HepG2 (cell line): ENCODE measurements around the gene SMPX. TPM values are rescaled to one million over a fixed set of nuclear protein-coding genes. Genes with fewer than 3 reads are reported as not detected.

Source experiments
- ATAC-seq: fragments of 200-7000 bp; cut with Tn5 transposase; 3 replicates; pipeline ENCODE4 v1.9.1; 2020; ENCODE audit warnings: mild to moderate bottlenecking, moderate library complexity
- BruUV-seq: library from RNA; stranded (reverse); fragments of 400-500 nt; replicated peaks from 2 replicates; lab custom pipeline; 2021; lab: Mats Ljungman, UMichigan
- CTCF ChIA-PET: fragments of 300-600 bp; formaldehyde crosslinking; extraction: SDS; loops from one replicate; lab custom pipeline; 2021; ENCODE audit warnings: low total read pairs, inconsistent platforms, low intra/inter-chr PET ratio; lab: Yijun Ruan, JAX
- POLR2A ChIA-PET: fragments of 350-600 bp; sonication (Branson Sonifier 250); formaldehyde crosslinking; loops from one replicate; lab custom pipeline; 2020; ENCODE audit warnings: antibody characterized with exemption, inconsistent platforms; lab: Yijun Ruan, JAX
- DNase-seq: peaks from one replicate; pipeline ENCODE4 v3.0.0-alpha.2; 2015; ENCODE audit warnings: low spot score
- FAIRE-seq: peaks from 3 replicates; lab custom pipeline; 2011; peaks lifted over from hg19 to GRCh38; lab: Jason Lieb, UNC
- H2AFZ ChIP-seq: one replicate; pipeline ENCODE4 v1.6.1; 2011; ENCODE audit warnings: low read length, inconsistent platforms
- H3K27ac ChIP-seq: fragments of 300-600 bp; 3 replicates; pipeline ENCODE4 v1.8.0; 2011; ENCODE audit warnings: mixed run types, mild to moderate bottlenecking, mixed read lengths, low read length, inconsistent platforms; ENCODE audit not compliant: insufficient read depth; ENCODE audit errors: extremely low read length
- H3K27me3 ChIP-seq, 2 experiments: fragments of 200-600 bp in 1 of 2; 2 replicates in 1 of 2; 3 replicates in 1 of 2; pipeline versions ENCODE4 v1.6.0 to v1.8.0; 2011; ENCODE audit warnings: low read length in 2 of 2, mild to moderate bottlenecking in 2 of 2, moderate library complexity in 2 of 2, inconsistent platforms in 1 of 2; ENCODE audit not compliant: insufficient read depth in 2 of 2, control insufficient read depth in 1 of 2
- H3K36me3 ChIP-seq, 2 experiments: fragments of 200-600 bp in 1 of 2; replicated peaks in 1 of 2; 2 replicates in 1 of 2; 3 replicates in 1 of 2; pipeline versions ENCODE4 v1.5.1 to v1.8.0; 2011; ENCODE audit warnings: low read length in 2 of 2, inconsistent platforms in 1 of 2; ENCODE audit not compliant: insufficient read depth in 2 of 2, control insufficient read depth in 1 of 2
- H3K4me1 ChIP-seq: 2 replicates; pipeline ENCODE4 v1.5.1; 2012; ENCODE audit warnings: low read length, inconsistent platforms; ENCODE audit not compliant: insufficient read depth
- H3K4me2 ChIP-seq: 2 replicates; pipeline ENCODE4 v1.6.0; 2011; ENCODE audit warnings: low read depth, low read length, inconsistent platforms
- H3K4me3 ChIP-seq, 3 experiments: fragments of 200-600 bp in 1 of 3; sonication (generic), shearing (Covaris generic) in 1 of 3; replicated peaks in 1 of 3; 2 replicates each; pipeline ENCODE4 v1.5.1; 2011 to 2016; ENCODE audit warnings: low read length in 3 of 3, inconsistent platforms in 2 of 3, low read depth in 2 of 3, mild to moderate bottlenecking in 2 of 3, control low read depth in 1 of 3, mixed read lengths in 1 of 3; ENCODE audit not compliant: insufficient read depth in 1 of 3
- H3K79me2 ChIP-seq: one replicate; pipeline ENCODE4 v1.6.1; 2011; ENCODE audit warnings: low read length, inconsistent platforms; ENCODE audit not compliant: insufficient read depth
- H3K9ac ChIP-seq: 2 replicates; pipeline ENCODE4 v1.6.0; 2011; ENCODE audit warnings: mild to moderate bottlenecking, low read depth, low read length, inconsistent platforms; ENCODE audit not compliant: insufficient read depth
- H3K9me3 ChIP-seq: 2 replicates; pipeline ENCODE4 v1.5.1; 2012; ENCODE audit warnings: mild to moderate bottlenecking, low read length
- H4K20me1 ChIP-seq: 2 replicates; pipeline ENCODE4 v1.6.0; 2011; ENCODE audit warnings: inconsistent platforms, mild to moderate bottlenecking, low read length, moderate library complexity; ENCODE audit not compliant: insufficient read depth
- RBAK ChIP-seq: sonication (generic); formaldehyde crosslinking; IDR thresholded peaks from 2 replicates; pipeline ENCODE4 v1.5.1; 2020; ENCODE audit warnings: mild to moderate bottlenecking, missing genetic modification reagents
- THRA ChIP-seq: sonication (generic); formaldehyde crosslinking; IDR thresholded peaks from 2 replicates; pipeline ENCODE4 v1.4.0; 2020; ENCODE audit warnings: missing genetic modification reagents, borderline replicate concordance
- ZNF12 ChIP-seq: sonication (generic); formaldehyde crosslinking; IDR thresholded peaks from 2 replicates; pipeline ENCODE4 v1.5.0; 2020; ENCODE audit warnings: missing genetic modification reagents
- ZNF552 ChIP-seq: sonication (generic); formaldehyde crosslinking; IDR thresholded peaks from 2 replicates; pipeline ENCODE4 v1.9.0; 2022; ENCODE audit warnings: missing genetic modification reagents, mild to moderate bottlenecking, borderline replicate concordance
- WGBS: methylation state at CpG from one replicate; pipeline ENCODE4 v1.1.6; 2017; ENCODE audit warnings: low lambda C conversion rate; 5-methylcytosine and 5-hydroxymethylcytosine counted together
- in situ Hi-C: cut with HindIII; loops from 2 replicates; pipeline ENCODE4 v1.10.0; 2017; ENCODE audit warnings: low pct_unique_long_range_greater_than_20kb; ENCODE audit not compliant: extremely low pct_ligation_motif_present
- intact Hi-C: fragments of 100-400 bp; cut with micrococcal nuclease; formaldehyde crosslinking; loops from one replicate; pipeline ENCODE4 v1.10.0; 2022; ENCODE audit not compliant: unreplicated experiment
- polyA plus RNA-seq, 8 experiments: library from polyadenylated mRNA; depleted of rRNA in 3 of 8; stranded (reverse) in 7 of 8; unstranded in 1 of 8; fragments of >200 nt; fragmentation: Illumina TruSeq in 4 of 8; extraction: Trizol in 4 of 8; gene quantifications; 2 replicates each; pipeline versions ENCODE4 v1.2.1 to v1.2.3, GENCODE V29; 2011 to 2016; ENCODE audit warnings: low read depth in 4 of 8, missing spikeins in 1 of 8, mixed read lengths in 1 of 8; ENCODE audit not compliant: insufficient read depth in 1 of 8
- total RNA-seq, 5 experiments: library from RNA; depleted of rRNA; stranded (reverse); fragments of >200 nt; fragmentation: Illumina TruSeq; extraction: Trizol; gene quantifications; 2 replicates each; pipeline ENCODE4 v1.2.3, GENCODE V29; 2016; ENCODE audit warnings: low read depth in 1 of 5

The SMPX gene
- total and polyA plus RNA-seq, 2 of the 13 experiments (the other 11 are each of a cell fraction or from before 2014, with no cell fraction given): 0.95 to 1.8 TPM

GRCh38 chrX:21691512-21692018 lies 66.4 kb downstream of the SMPX start:
- no peaks in the 10 kb centered on the region for H3K4me1 ChIP-seq
- H3K27me3 ChIP-seq: no peaks in the 10 kb centered on the region
- FAIRE-seq (no peak), DNase-seq (no peak)
- H3K9me3 ChIP-seq: no peaks in the 10 kb centered on the region
- H3K4me3 ChIP-seq: no peak overlapping the region
- intact Hi-C loops: no loop called here
- no peak overlapping the region for H2AFZ ChIP-seq
- POLR2A ChIA-PET: no interaction called here
- TF ChIP-seq ZNF12 (CRISPR knock-in tag) (peak; percentile 38; the same call in 1 of the 2 replicates), RBAK (CRISPR knock-in tag) (no peak)
- TF ChIP-seq, all 625 proteins: peak for 1
- no TSS peak for BruUV-seq
- no peak for ATAC-seq
- 27% methylated on average over 3 of the region's 3 CpGs for WGBS
- H3K4me2 ChIP-seq: no peak overlapping the region
- H3K27ac ChIP-seq: no peak overlapping the region
- no peaks in the 10 kb centered on the region for H4K20me1 ChIP-seq
- no peaks in the 10 kb centered on the region for H3K79me2 ChIP-seq
- in situ Hi-C loops: no loop called here
- CTCF ChIA-PET: no interaction called here
- H3K9ac ChIP-seq: no peak overlapping the region
- no peaks in the 10 kb centered on the region for H3K36me3 ChIP-seq

- no peaks in the 10 kb centered on the region for H3K36me3 ChIP-seq
- TF ChIP-seq ZNF552 (CRISPR knock-in tag): no peak
- TF ChIP-seq THRA: no peak
- ChIA-PET POLR2A (no interaction called here), CTCF (no interaction called here)
- H3K27ac ChIP-seq: no peak overlapping the region
- H3K27me3 ChIP-seq: no peaks in the 10 kb centered on the region
- BruUV-seq: no TSS peak
- no peaks in the 10 kb centered on the region for H3K79me2 ChIP-seq
- no peaks in the 10 kb centered on the region for H3K9me3 ChIP-seq
- WGBS: 26% methylated on average over 1 of the region's 1 CpG
- in situ Hi-C loops (no loop called here), intact Hi-C loops (no loop called here)
- DNase-seq: no peak
- H3K9ac ChIP-seq: no peak overlapping the region
- ATAC-seq: no peak
- H3K4me2 ChIP-seq: no peak overlapping the region
- no peaks in the 10 kb centered on the region for H3K4me1 ChIP-seq
- H3K4me3 ChIP-seq: no peak overlapping the region
- no peak overlapping the region for H2AFZ ChIP-seq
- no peaks in the 10 kb centered on the region for H4K20me1 ChIP-seq
- FAIRE-seq: no peak
Observed at GRCh38 chrX:21683941-21684340, 74.0 kb downstream of the SMPX start.
